Uterus (tissue), 2 donors: Measurements from ENCODE around the gene MCTP1.

ENCODE experiments used
- CTCF ChIP-seq, 4 experiments: fragments of 200-600 bp in 2 of 4; fragments of 450-650 bp in 2 of 4; sonication (generic) in 2 of 4; IDR thresholded peaks; one replicate each; pipeline ENCODE4 v1.5.1; 2016 to 2019; ENCODE audit warnings: antibody characterized with exemption in 4 of 4, mild to moderate bottlenecking in 2 of 4, moderate library complexity in 1 of 4
- POLR2A ChIP-seq, 2 donors: fragments of 450-650 bp; IDR thresholded peaks; one replicate each; pipeline ENCODE4 v1.6.1; 2016; ENCODE audit warnings: antibody characterized with exemption in 2 of 2, mild to moderate bottlenecking in 1 of 2, moderate library complexity in 1 of 2

- TF ChIP-seq CTCF (IDR thresholded peaks at IDR 0.05): no peak
- TF ChIP-seq POLR2A (IDR thresholded peaks at IDR 0.05): no peak
These were observed 209.8 kb downstream of the MCTP1 start for GRCh38 chr5:95075111-95075510.
